Activated CD4-positive, alpha-beta T cell treated with anti-CD3 and anti-CD28 coated beads, Interleukin-2, amount 10 ng/mL, durations not matched to agents 7 days and 5 days (primary cell): ENCODE data around the gene TSR1. TPM values are rescaled to one million over a fixed set of nuclear protein-coding genes. Genes with fewer than 3 reads are reported as not detected.
A peak's percentile ranks its signal among the peaks of the same experiment; 100 is the strongest.

Experiments
- CTCF ChIA-PET: fragments of 350-600 bp; sonication (Branson Sonifier 250); formaldehyde crosslinking; loops from one replicate; lab custom pipeline; 2021; ENCODE audit warnings: antibody characterized with exemption; lab: Charles Lee
- POLR2A ChIA-PET: fragments of 350-600 bp; sonication (Branson Sonifier 250); formaldehyde crosslinking; loops from one replicate; lab custom pipeline; 2021; ENCODE audit warnings: antibody characterized with exemption; lab: Charles Lee
- DNase-seq: peaks from one replicate; pipeline ENCODE4 v3.0.0-alpha.2; 2020
- H3K27ac Mint-ChIP-seq: one replicate; pipeline ENCODE4 v1.8.0; 2021; ENCODE audit warnings: mild to moderate bottlenecking, moderate library complexity, mixed read lengths
- H3K27me3 Mint-ChIP-seq: one replicate; pipeline ENCODE4 v1.8.0; 2021; ENCODE audit warnings: mixed read lengths
- H3K36me3 Mint-ChIP-seq: one replicate; pipeline ENCODE4 v1.8.0; 2021; ENCODE audit warnings: low read depth, mixed read lengths
- H3K4me1 Mint-ChIP-seq: one replicate; pipeline ENCODE4 v1.8.0; 2021; ENCODE audit warnings: mixed read lengths
- H3K4me3 Mint-ChIP-seq: one replicate; pipeline ENCODE4 v1.8.0; 2021; ENCODE audit warnings: mild to moderate bottlenecking, moderate library complexity, mixed read lengths
- H3K9me3 Mint-ChIP-seq: one replicate; pipeline ENCODE4 v1.8.0; 2021; ENCODE audit warnings: mixed read lengths
- total RNA-seq, 2 experiments: library from RNA; stranded (reverse); gene quantifications; one replicate each; pipeline ENCODE4 v1.2.3, GENCODE V29; 2021

TSR1 gene
- total RNA-seq, 2 experiments from 2014 or later = 27.2 to 27.4 TPM

GRCh38 chr17:2347805-2348685, 11.8 kb upstream of the TSR1 start:
- ChIA-PET POLR2A (no interaction called here), CTCF (interaction anchor here (0.7 to 1.1 kb wide), 5 partner anchors 10 to 294 kb away, joined by 3 to 5 read pairs (median 3); no protein-coding TSS in a partner anchor)
- Mint-ChIP-seq H3K4me3 (no peak overlapping the region), H3K4me1 (peaks cover 20% of the 10 kb centered on the region), H3K27me3 (no peaks in the 10 kb centered on the region), H3K27ac (no peak overlapping the region), H3K9me3 (no peaks in the 10 kb centered on the region), H3K36me3 (peaks cover 5% of the 10 kb centered on the region)
- no peak for DNase-seq

DNA sequence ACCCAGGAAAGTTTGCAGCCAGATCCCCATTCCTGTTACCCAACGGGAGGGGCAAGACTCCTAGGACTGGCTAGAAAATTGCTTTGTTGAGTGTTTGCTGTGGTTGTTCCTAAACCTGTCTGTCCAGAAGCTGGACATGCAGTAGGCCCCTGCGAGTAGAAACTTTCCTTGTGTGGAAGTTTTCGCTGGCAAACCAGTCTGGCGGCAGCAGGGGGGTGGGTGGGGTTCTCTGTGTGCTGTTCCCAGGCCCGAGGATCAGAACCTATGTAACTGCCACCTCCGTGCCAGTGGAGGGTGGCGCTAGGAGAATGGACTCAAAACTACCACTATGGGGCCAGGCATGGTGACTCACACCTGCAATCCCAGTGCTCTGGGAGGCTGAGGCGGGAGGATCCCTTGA, 10.2 kb upstream of the TSR1 start:
- no peak for DNase-seq
- H3K36me3 Mint-ChIP-seq = peaks cover 9% of the 10 kb centered on the region
- H3K27ac Mint-ChIP-seq = no peak overlapping the region
- ChIA-PET CTCF (no interaction called here), POLR2A (no interaction called here)
- H3K4me3 Mint-ChIP-seq = no peak overlapping the region
- no peaks in the 10 kb centered on the region for H3K9me3 Mint-ChIP-seq
- peaks cover 15% of the 10 kb centered on the region for H3K4me1 Mint-ChIP-seq
- H3K27me3 Mint-ChIP-seq = no peaks in the 10 kb centered on the region

GRCh38 chr17:2344528-2344927, 8.3 kb upstream of the TSR1 start:
- DNase-seq = no peak
- no peak overlapping the region for H3K27ac Mint-ChIP-seq
- no peaks in the 10 kb centered on the region for H3K9me3 Mint-ChIP-seq
- peaks cover 9% of the 10 kb centered on the region for H3K36me3 Mint-ChIP-seq
- H3K4me1 Mint-ChIP-seq = peaks cover 19% of the 10 kb centered on the region
- H3K27me3 Mint-ChIP-seq = no peaks in the 10 kb centered on the region
- POLR2A ChIA-PET = no interaction called here
- CTCF ChIA-PET = interaction anchor here (0.5 to 1.5 kb wide), 3 partner anchors 9 to 289 kb away, joined by 3 to 4 read pairs (median 4); no protein-coding TSS in a partner anchor
- no peak overlapping the region for H3K4me3 Mint-ChIP-seq

GRCh38 chr17:2343421-2343820, 7.2 kb upstream of the TSR1 start:
- DNase-seq = no peak
- ChIA-PET POLR2A (no interaction called here), CTCF (interaction anchor here (1.0 to 1.8 kb wide), 3 partner anchors 11 to 73 kb away, joined by 3 to 5 read pairs (median 3); no protein-coding TSS in a partner anchor)
- no peaks in the 10 kb centered on the region for H3K27me3 Mint-ChIP-seq
- H3K4me1 Mint-ChIP-seq = peaks cover 21% of the 10 kb centered on the region
- H3K27ac Mint-ChIP-seq = no peak overlapping the region
- H3K4me3 Mint-ChIP-seq = no peak overlapping the region
- no peaks in the 10 kb centered on the region for H3K9me3 Mint-ChIP-seq
- H3K36me3 Mint-ChIP-seq = peaks cover 9% of the 10 kb centered on the region

DNA sequence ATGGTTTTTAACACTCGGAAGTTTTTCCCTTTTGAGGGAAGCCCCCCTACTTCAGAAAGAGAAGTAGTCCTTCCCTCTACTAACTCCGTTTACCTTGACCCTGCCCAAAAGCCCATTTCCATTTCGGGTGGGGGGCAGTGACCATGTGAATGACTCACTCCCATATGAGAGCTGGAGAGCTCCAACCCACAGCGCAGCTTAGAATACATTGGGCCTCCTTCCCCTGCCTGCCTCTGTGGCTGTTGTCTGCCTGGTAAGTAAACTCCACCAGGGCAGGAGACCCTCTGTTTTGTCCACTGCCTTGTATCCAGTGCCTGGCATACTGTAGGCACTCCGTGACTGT, 2.0 kb upstream of the TSR1 start:
- ChIA-PET CTCF (interaction anchor here (0.7 to 4.8 kb wide), 6 partner anchors 10 to 284 kb away, joined by 3 to 22 read pairs (median 3); partner anchors contain the start of gene HIC1), POLR2A (interaction anchor here (0.7 kb wide), 1 partner anchor 35 kb away, joined by 4 read pairs; the partner anchor contains the start of genes SMG6 and SRR)
- Mint-ChIP-seq H3K27ac (peak overlapping the region; percentile 82), H3K4me3 (peak overlapping the region; percentile 82), H3K9me3 (no peaks in the 10 kb centered on the region), H3K27me3 (no peaks in the 10 kb centered on the region), H3K4me1 (peaks cover 26% of the 10 kb centered on the region), H3K36me3 (peaks cover 22% of the 10 kb centered on the region)
- no peak for DNase-seq

DNA sequence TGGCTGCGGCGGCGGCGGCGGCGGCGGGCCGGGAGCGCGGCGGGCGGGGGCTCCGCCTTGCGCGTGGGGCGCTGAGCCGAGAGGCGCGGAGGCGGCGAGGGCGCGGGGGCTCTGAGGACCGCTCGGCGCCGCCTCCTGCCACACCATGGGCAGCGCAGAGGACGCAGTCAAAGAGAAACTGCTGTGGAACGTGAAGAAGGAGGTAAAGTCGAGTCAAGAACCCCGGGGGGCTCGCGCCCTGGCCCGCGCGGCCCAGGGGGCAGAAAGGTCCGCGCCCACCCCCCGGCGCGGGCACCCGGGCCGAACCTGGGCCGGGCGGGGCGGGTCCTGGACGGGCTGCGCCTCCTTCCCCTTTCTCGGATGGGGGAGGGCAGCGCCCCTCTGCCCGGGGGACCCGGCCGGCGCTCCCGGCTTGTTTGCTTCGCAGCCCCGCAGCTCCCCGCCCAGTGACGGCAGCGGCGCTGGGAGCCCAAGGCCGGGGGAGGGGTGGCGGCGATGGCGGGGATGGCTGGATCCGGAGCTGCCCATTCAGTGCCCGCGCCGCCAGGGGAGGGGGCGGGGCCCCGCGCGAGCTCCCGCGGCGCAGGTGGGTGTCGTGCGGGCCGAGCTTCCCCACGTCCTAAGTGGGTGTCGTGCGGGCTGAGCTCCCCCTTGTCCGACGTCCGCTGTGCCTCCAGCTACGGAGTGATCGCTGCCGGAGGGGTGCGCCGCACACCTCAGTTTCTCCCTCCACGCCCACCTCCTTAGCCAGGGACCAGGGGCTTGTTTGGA, 1.5 kb upstream of the TSR1 start:
- H3K27me3 Mint-ChIP-seq = no peaks in the 10 kb centered on the region
- ChIA-PET POLR2A (interaction anchor here (0.7 kb wide), 1 partner anchor 34 kb away, joined by 4 read pairs; the partner anchor contains the start of genes SMG6 and SRR), CTCF (interaction anchor here (0.5 to 4.8 kb wide), 6 partner anchors 10 to 284 kb away, joined by 3 to 22 read pairs (median 3); partner anchors contain the start of gene HIC1)
- H3K27ac Mint-ChIP-seq = peak overlapping the region; percentile 82
- H3K9me3 Mint-ChIP-seq = no peaks in the 10 kb centered on the region
- H3K4me1 Mint-ChIP-seq = peaks cover 22% of the 10 kb centered on the region
- H3K36me3 Mint-ChIP-seq = peaks cover 22% of the 10 kb centered on the region
- peak; percentile 57 for DNase-seq
- H3K4me3 Mint-ChIP-seq = peak overlapping the region; percentile 93

- Mint-ChIP-seq H3K27ac (peak within 1 kb of the TSS; percentile 90), H3K36me3 (peaks cover 22% of the 10 kb centered on the region), H3K4me1 (peaks cover 22% of the 10 kb centered on the region), H3K4me3 (peak within 1 kb of the TSS; percentile 93), H3K9me3 (no peaks in the 10 kb centered on the region), H3K27me3 (no peaks in the 10 kb centered on the region)
- peak; percentile 72 for DNase-seq
- ChIA-PET POLR2A (interaction anchor here (1.0 to 1.3 kb wide), 3 partner anchors 22 to 42 kb away, joined by 3 to 4 read pairs (median 4); no protein-coding TSS in a partner anchor), CTCF (interaction anchor here (0.6 to 4.8 kb wide), 10 partner anchors 11 to 283 kb away, joined by 3 to 22 read pairs (median 4); partner anchors contain the start of gene HIC1)
Observed at GRCh38 chr17:2336852-2337543, 741 bp upstream of the TSR1 start, which contains the start of gene SGSM2. Gene SGSM2 (plus strand): TSS chr17:2337501. CDS start chr17:2337689, 188 bp downstream.

DNA sequence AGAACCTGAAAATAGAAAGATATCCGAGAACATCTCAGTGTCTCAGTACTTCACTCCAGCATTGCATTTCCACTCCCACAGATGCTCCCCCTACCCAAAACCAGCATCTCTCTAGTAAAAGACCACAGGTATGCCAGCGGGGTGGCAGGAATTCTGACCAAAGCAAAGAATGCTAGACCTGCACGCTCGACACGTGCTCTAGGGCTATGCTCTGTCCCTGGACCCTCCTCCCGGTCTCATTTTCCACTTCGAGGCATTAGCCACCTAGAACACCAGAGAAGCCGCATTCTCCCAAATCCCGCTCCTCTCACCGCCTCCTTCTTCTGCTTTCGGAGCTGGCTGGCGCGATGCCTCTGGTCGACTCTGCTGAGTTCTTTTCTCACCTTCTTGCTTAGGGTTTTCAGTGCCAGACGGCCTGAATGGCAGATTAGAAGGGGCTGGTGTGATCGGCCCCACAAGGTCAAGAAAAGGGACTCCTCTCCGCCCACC, 487 bp downstream of the TSR1 start:
- no peaks in the 10 kb centered on the region for H3K27me3 Mint-ChIP-seq
- POLR2A ChIA-PET = interaction anchor here (1.0 to 1.3 kb wide), 3 partner anchors 21 to 41 kb away, joined by 3 to 4 read pairs (median 4); no protein-coding TSS in a partner anchor
- CTCF ChIA-PET = interaction anchor here (0.9 to 4.8 kb wide), 8 partner anchors 10 to 282 kb away, joined by 3 to 22 read pairs (median 4); partner anchors contain the start of gene HIC1
- no peak for DNase-seq
- H3K27ac Mint-ChIP-seq = peak overlapping the region; percentile 90
- H3K4me3 Mint-ChIP-seq = peak overlapping the region; percentile 93
- peaks cover 19% of the 10 kb centered on the region for H3K4me1 Mint-ChIP-seq
- H3K36me3 Mint-ChIP-seq = peaks cover 18% of the 10 kb centered on the region
- no peaks in the 10 kb centered on the region for H3K9me3 Mint-ChIP-seq

- Mint-ChIP-seq H3K36me3 (peaks cover 37% of the 10 kb centered on the region), H3K4me3 (no peak overlapping the region), H3K4me1 (peaks cover 19% of the 10 kb centered on the region), H3K27ac (no peak overlapping the region), H3K9me3 (no peaks in the 10 kb centered on the region), H3K27me3 (no peaks in the 10 kb centered on the region)
- ChIA-PET CTCF (interaction anchor here (1.0 to 2.0 kb wide), 4 partner anchors 9 to 273 kb away, joined by 3 to 6 read pairs (median 3); no protein-coding TSS in a partner anchor), POLR2A (no interaction called here)
- DNase-seq = no peak
Observed at GRCh38 chr17:2331303-2331702, 5.0 kb downstream of the TSR1 start.

DNA sequence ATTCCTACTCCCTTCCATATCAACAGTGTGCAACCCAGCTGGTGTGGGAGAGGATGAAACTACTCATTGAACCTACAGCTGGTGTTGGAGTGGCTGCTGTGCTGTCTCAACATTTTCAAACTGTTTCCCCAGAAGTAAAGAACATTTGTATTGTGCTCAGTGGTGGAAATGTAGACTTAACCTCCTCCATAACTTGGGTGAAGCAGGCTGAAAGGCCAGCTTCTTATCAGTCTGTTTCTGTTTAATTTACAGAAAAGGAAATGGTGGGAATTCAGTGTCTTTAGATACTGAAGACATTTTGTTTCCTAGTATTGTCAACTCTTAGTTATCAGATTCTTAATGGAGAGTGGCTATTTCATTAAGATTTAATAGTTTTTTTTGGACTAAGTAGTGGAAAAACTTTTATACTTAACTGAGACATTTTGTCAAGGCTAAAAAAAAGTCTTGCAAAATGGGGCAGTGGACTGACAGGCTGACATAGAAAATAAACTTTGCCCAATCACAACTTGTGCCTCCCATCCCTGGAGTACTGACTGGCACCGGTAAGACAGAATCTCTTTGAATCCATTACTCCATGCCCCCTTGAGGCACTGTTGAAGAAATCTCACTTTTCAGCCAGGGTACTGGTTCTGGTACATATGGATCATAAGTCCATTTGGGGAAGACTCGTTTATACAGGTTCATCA, 12.5 kb downstream of the TSR1 start:
- CTCF ChIA-PET = interaction anchor here (1.0 kb wide), 1 partner anchor 9 kb away, joined by 6 read pairs; no protein-coding TSS in a partner anchor
- peaks cover 13% of the 10 kb centered on the region for H3K4me1 Mint-ChIP-seq
- no peaks in the 10 kb centered on the region for H3K9me3 Mint-ChIP-seq
- H3K27me3 Mint-ChIP-seq = no peaks in the 10 kb centered on the region
- no peak for DNase-seq
- H3K4me3 Mint-ChIP-seq = no peak overlapping the region
- peaks cover 51% of the 10 kb centered on the region for H3K36me3 Mint-ChIP-seq
- POLR2A ChIA-PET = no interaction called here
- no peak overlapping the region for H3K27ac Mint-ChIP-seq

- ChIA-PET POLR2A (no interaction called here), CTCF (interaction anchor here (0.9 to 2.2 kb wide), 3 partner anchors 10 to 221 kb away, joined by 3 to 6 read pairs (median 3); no protein-coding TSS in a partner anchor)
- no peaks in the 10 kb centered on the region for H3K27me3 Mint-ChIP-seq
- no peak for DNase-seq
- peaks cover 15% of the 10 kb centered on the region for H3K4me1 Mint-ChIP-seq
- no peak overlapping the region for H3K4me3 Mint-ChIP-seq
- peaks cover 47% of the 10 kb centered on the region for H3K36me3 Mint-ChIP-seq
- H3K9me3 Mint-ChIP-seq = no peaks in the 10 kb centered on the region
- H3K27ac Mint-ChIP-seq = no peak overlapping the region
Observed at GRCh38 chr17:2321399-2321798, 14.9 kb downstream of the TSR1 start.
